ENCODE data around the gene COMMD10.

Gene COMMD10

GRCh38 chr5:116044073-116044472 lies 40.8 kb upstream of the COMMD10 start:
- H3K27me3 ChIP-seq = no peaks in the 10 kb centered on the region
- H3K36me3 ChIP-seq = no peaks in the 10 kb centered on the region
- H3K9me3 ChIP-seq = no peaks in the 10 kb centered on the region
- H3K4me1 ChIP-seq (ENCODE audit: control insufficient read depth in 1 of 2, insufficient read depth in 1 of 2, low read depth in 1 of 2, low read length in 1 of 2) = peaks cover 3 to 6% of the 10 kb centered on the region in 2 experiments
- no peak overlapping the region for H3K27ac ChIP-seq
- no peak overlapping the region for H3K4me3 ChIP-seq (ENCODE audit: low read depth in 1 of 2, low read length in 1 of 2)
- no peak for TF ChIP-seq CTCF (IDR thresholded peaks at IDR 0.05)

GRCh38 chr5:116045821-116046220 lies 39.0 kb upstream of the COMMD10 start:
- H3K27me3 ChIP-seq = no peaks in the 10 kb centered on the region
- no peak for TF ChIP-seq CTCF (IDR thresholded peaks at IDR 0.05)
- H3K27ac ChIP-seq = no peak overlapping the region
- H3K4me3 ChIP-seq (ENCODE audit: low read depth in 1 of 2, low read length in 1 of 2) = no peak overlapping the region
- H3K9me3 ChIP-seq = no peaks in the 10 kb centered on the region
- H3K36me3 ChIP-seq = no peaks in the 10 kb centered on the region
- H3K4me1 ChIP-seq (ENCODE audit: control insufficient read depth in 1 of 2, insufficient read depth in 1 of 2, low read depth in 1 of 2, low read length in 1 of 2) = no peaks in the 10 kb centered on the region

GRCh38 chr5:116046261-116046660 lies 38.6 kb upstream of the COMMD10 start:
- Histone ChIP-seq H3K36me3 (no peaks in the 10 kb centered on the region), H3K27ac (no peak overlapping the region), H3K27me3 (no peaks in the 10 kb centered on the region), H3K4me1 (ENCODE audit: control insufficient read depth in 1 of 2, insufficient read depth in 1 of 2, low read depth in 1 of 2, low read length in 1 of 2) (no peaks in the 10 kb centered on the region), H3K4me3 (ENCODE audit: low read depth in 1 of 2, low read length in 1 of 2) (no peak overlapping the region), H3K9me3 (no peaks in the 10 kb centered on the region)
- TF ChIP-seq CTCF (IDR thresholded peaks at IDR 0.05) = no peak

GRCh38 chr5:116046823-116047222 lies 38.0 kb upstream of the COMMD10 start:
- Histone ChIP-seq H3K27ac (no peak overlapping the region), H3K4me3 (ENCODE audit: low read depth in 1 of 2, low read length in 1 of 2) (no peak overlapping the region), H3K36me3 (no peaks in the 10 kb centered on the region), H3K4me1 (ENCODE audit: control insufficient read depth in 1 of 2, insufficient read depth in 1 of 2, low read depth in 1 of 2, low read length in 1 of 2) (no peaks in the 10 kb centered on the region), H3K9me3 (no peaks in the 10 kb centered on the region), H3K27me3 (no peaks in the 10 kb centered on the region)
- no peak for TF ChIP-seq CTCF (IDR thresholded peaks at IDR 0.05)

GRCh38 chr5:116058346-116058936 lies 26.4 kb upstream of the COMMD10 start:
- Histone ChIP-seq H3K36me3 (no peaks in the 10 kb centered on the region), H3K4me3 (ENCODE audit: low read depth in 1 of 2, low read length in 1 of 2) (no peak overlapping the region), H3K4me1 (ENCODE audit: control insufficient read depth in 1 of 2, insufficient read depth in 1 of 2, low read depth in 1 of 2, low read length in 1 of 2) (no peaks in the 10 kb centered on the region), H3K27me3 (no peaks in the 10 kb centered on the region), H3K9me3 (no peaks in the 10 kb centered on the region), H3K27ac (no peak overlapping the region)
- no peak for TF ChIP-seq CTCF (IDR thresholded peaks at IDR 0.05)

GRCh38 chr5:116062352-116062751 lies 22.5 kb upstream of the COMMD10 start:
- H3K4me3 ChIP-seq (ENCODE audit: low read depth in 1 of 2, low read length in 1 of 2) = no peak overlapping the region
- no peaks in the 10 kb centered on the region for H3K9me3 ChIP-seq
- H3K27ac ChIP-seq = no peak overlapping the region
- no peak for TF ChIP-seq CTCF (IDR thresholded peaks at IDR 0.05)
- no peaks in the 10 kb centered on the region for H3K27me3 ChIP-seq
- H3K4me1 ChIP-seq (ENCODE audit: control insufficient read depth in 1 of 2, insufficient read depth in 1 of 2, low read depth in 1 of 2, low read length in 1 of 2) = no peaks in the 10 kb centered on the region
- H3K36me3 ChIP-seq = no peaks in the 10 kb centered on the region

All from neutrophil (primary cell).